ENCODE measurements around the gene XBP1.

DNA sequence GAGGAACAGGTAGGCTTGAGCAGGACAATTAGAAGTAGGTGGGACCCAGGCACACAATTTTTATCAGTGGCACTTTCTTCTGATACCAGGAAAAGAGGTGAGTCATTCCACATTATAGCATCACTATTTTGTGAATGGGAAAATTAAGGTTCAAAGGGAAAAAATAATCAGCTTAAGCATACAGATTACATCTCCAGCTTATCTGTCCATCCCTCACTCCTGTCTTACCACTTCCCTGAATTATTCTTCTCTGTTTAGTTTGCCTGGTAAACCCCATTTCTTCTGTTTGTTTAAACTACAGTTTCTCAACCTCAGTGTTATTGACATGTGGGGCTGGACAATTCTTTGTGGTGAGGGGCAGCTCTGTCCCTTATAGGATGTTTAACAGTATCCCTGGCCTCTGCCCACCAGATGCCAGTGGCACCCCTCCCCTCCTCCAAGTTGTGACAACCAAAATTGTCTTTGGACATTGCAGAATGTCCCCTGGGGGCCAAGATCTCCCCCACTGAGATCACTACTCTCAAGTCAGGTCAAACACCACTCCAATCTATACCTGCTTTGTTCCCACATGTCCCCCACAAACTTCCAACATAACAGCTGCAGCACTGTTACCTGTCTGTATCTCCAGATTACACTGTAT lies 8.5 kb upstream of the XBP1 start:
- TF ChIP-seq, protein P1, sequence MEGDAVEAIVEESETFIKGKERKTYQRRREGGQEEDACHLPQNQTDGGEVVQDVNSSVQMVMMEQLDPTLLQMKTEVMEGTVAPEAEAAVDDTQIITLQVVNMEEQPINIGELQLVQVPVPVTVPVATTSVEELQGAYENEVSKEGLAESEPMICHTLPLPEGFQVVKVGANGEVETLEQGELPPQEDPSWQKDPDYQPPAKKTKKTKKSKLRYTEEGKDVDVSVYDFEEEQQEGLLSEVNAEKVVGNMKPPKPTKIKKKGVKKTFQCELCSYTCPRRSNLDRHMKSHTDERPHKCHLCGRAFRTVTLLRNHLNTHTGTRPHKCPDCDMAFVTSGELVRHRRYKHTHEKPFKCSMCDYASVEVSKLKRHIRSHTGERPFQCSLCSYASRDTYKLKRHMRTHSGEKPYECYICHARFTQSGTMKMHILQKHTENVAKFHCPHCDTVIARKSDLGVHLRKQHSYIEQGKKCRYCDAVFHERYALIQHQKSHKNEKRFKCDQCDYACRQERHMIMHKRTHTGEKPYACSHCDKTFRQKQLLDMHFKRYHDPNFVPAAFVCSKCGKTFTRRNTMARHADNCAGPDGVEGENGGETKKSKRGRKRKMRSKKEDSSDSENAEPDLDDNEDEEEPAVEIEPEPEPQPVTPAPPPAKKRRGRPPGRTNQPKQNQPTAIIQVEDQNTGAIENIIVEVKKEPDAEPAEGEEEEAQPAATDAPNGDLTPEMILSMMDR (IDR thresholded peaks at IDR 0.05): no peak
- TF ChIP-seq POLR2A (IDR thresholded peaks at IDR 0.05): no peak
- no peak for TF ChIP-seq POLR2AphosphoS5 (IDR thresholded peaks at IDR 0.05; ENCODE audit: insufficient read depth in 1 of 2, low read depth in 1 of 2)

Data from vagina (tissue), 2 donors.